IMR-90 (cell line): ENCODE results near the gene GCFC2. TPM values are rescaled to one million over a fixed set of nuclear protein-coding genes. Genes with fewer than 3 reads are reported as not detected.

ENCODE experiments used
- ATAC-seq: fragments of 200-7000 bp; cut with Tn5 transposase; 2 replicates; pipeline ENCODE4 v1.9.1; 2020; ENCODE audit warnings: low read depth, mild to moderate bottlenecking, moderate library complexity
- BruUV-seq: library from RNA; stranded (reverse); fragments of 400-500 nt; replicated peaks from 2 replicates; lab custom pipeline; 2021; lab: Mats Ljungman, UMichigan
- CTCF ChIA-PET: fragments of 300-600 bp; formaldehyde crosslinking; extraction: SDS; loops from one replicate; lab custom pipeline; 2021; ENCODE audit warnings: antibody characterized with exemption; lab: Yijun Ruan, JAX
- POLR2A ChIA-PET: fragments of 300-600 bp; sonication (Branson Sonifier 250); formaldehyde crosslinking; loops from one replicate; lab custom pipeline; 2022; ENCODE audit warnings: antibody characterized with exemption; ENCODE audit not compliant: unreplicated experiment; lab: Charles Lee
- DNase-seq: peaks from one replicate; pipeline ENCODE4 v3.0.0; 2013
- H2AFZ ChIP-seq: replicated peaks from 2 replicates; pipeline ENCODE3; 2013; ENCODE audit warnings: low read length, mild to moderate bottlenecking; ENCODE audit not compliant: poor library complexity
- H2AK5ac ChIP-seq: 2 replicates; pipeline ENCODE4 v1.6.1; 2013; ENCODE audit warnings: low read depth, low read length, inconsistent platforms
- H2AK9ac ChIP-seq: replicated peaks from 2 replicates; pipeline ENCODE3; 2013; ENCODE audit warnings: mild to moderate bottlenecking, low read depth, low read length, moderate library complexity; ENCODE audit not compliant: poor library complexity
- H2BK120ac ChIP-seq: 2 replicates; pipeline ENCODE4 v1.6.1; 2013; ENCODE audit warnings: low read depth, low read length, inconsistent platforms
- H2BK15ac ChIP-seq: 3 replicates; pipeline ENCODE4 v1.6.1; 2013; ENCODE audit warnings: low read depth, low read length, inconsistent platforms
- H2BK20ac ChIP-seq: 2 replicates; pipeline ENCODE4 v1.6.1; 2013; ENCODE audit warnings: low read depth, mild to moderate bottlenecking, inconsistent platforms, low read length, moderate library complexity
- H2BK5ac ChIP-seq: 2 replicates; pipeline ENCODE4 v1.6.1; 2013; ENCODE audit warnings: mild to moderate bottlenecking, low read depth, low read length, inconsistent platforms; ENCODE audit not compliant: poor library complexity, severe bottlenecking
- H3K14ac ChIP-seq: replicated peaks from 2 replicates; pipeline ENCODE4 v1.6.1; 2013; ENCODE audit warnings: low read depth, low read length, inconsistent platforms
- H3K18ac ChIP-seq: 2 replicates; pipeline ENCODE4 v1.6.1; 2013; ENCODE audit warnings: low read depth, low read length, control low read depth
- H3K23ac ChIP-seq: 2 replicates; pipeline ENCODE4 v1.6.1; 2013; ENCODE audit warnings: low read depth, low read length, inconsistent platforms
- H3K27ac ChIP-seq: 2 replicates; pipeline ENCODE4 v1.5.1; 2013; ENCODE audit warnings: mild to moderate bottlenecking, control low read depth, low read length; ENCODE audit not compliant: insufficient read depth
- H3K27me3 ChIP-seq: 2 replicates; pipeline ENCODE4 v1.6.1; 2013; ENCODE audit warnings: low read length; ENCODE audit not compliant: control insufficient read depth, insufficient read depth
- H3K36me3 ChIP-seq: 2 replicates; pipeline ENCODE4 v1.6.1; 2013; ENCODE audit warnings: low read length, mixed read lengths; ENCODE audit not compliant: control insufficient read depth, insufficient read depth
- H3K4ac ChIP-seq: 2 replicates; pipeline ENCODE4 v1.6.1; 2013; ENCODE audit warnings: low read depth, low read length, inconsistent platforms
- H3K4me1 ChIP-seq: 2 replicates; pipeline ENCODE4 v1.6.1; 2013; ENCODE audit warnings: low read length, mixed read lengths; ENCODE audit not compliant: control insufficient read depth, insufficient read depth
- H3K4me2 ChIP-seq: 2 replicates; pipeline ENCODE4 v1.6.1; 2013; ENCODE audit warnings: low read depth, mild to moderate bottlenecking, control low read depth, low read length, moderate library complexity
- H3K4me3 ChIP-seq: 2 replicates; pipeline ENCODE4 v1.5.1; 2013; ENCODE audit warnings: low read depth, mild to moderate bottlenecking, control low read depth, low read length, moderate library complexity; ENCODE audit not compliant: insufficient read depth
- H3K56ac ChIP-seq: 2 replicates; pipeline ENCODE4 v1.6.1; 2013; ENCODE audit warnings: low read length, inconsistent platforms; ENCODE audit not compliant: insufficient read depth; ENCODE audit errors: extremely low read depth
- H3K79me1 ChIP-seq, 2 experiments: 2 replicates each; pipeline ENCODE4 v1.6.1; 2013; ENCODE audit warnings: low read length in 2 of 2, inconsistent platforms in 1 of 2, low read depth in 1 of 2
- H3K9ac ChIP-seq: 2 replicates; pipeline ENCODE4 v1.6.1; 2013; ENCODE audit warnings: low read depth, low read length, control low read depth
- H3K9me1 ChIP-seq: 2 replicates; pipeline ENCODE4 v1.6.1; 2013; ENCODE audit warnings: low read length, inconsistent platforms; ENCODE audit not compliant: insufficient read depth
- H3K9me3 ChIP-seq: 2 replicates; pipeline ENCODE4 v1.6.1; 2013; ENCODE audit warnings: low read length; ENCODE audit not compliant: control insufficient read depth, insufficient read depth
- H4K20me1 ChIP-seq: 2 replicates; pipeline ENCODE4 v1.6.1; 2013; ENCODE audit warnings: low read length, inconsistent platforms; ENCODE audit not compliant: insufficient read depth
- H4K5ac ChIP-seq: 2 replicates; pipeline ENCODE4 v1.6.1; 2013; ENCODE audit warnings: mild to moderate bottlenecking, low read depth, low read length, control low read depth
- H4K8ac ChIP-seq, 2 experiments: 2 replicates each; pipeline ENCODE4 v1.6.1; 2013; ENCODE audit warnings: low read depth in 2 of 2, low read length in 2 of 2, control low read depth in 1 of 2, inconsistent platforms in 1 of 2
- H4K91ac ChIP-seq: 2 replicates; pipeline ENCODE4 v1.6.1; 2013; ENCODE audit warnings: low read depth, low read length, inconsistent platforms; ENCODE audit not compliant: insufficient read depth
- BHLHE40 ChIP-seq: fragments of 150-350 bp; IDR thresholded peaks from 2 replicates; pipeline ENCODE4 v1.6.1; 2016; ENCODE audit warnings: mild to moderate bottlenecking, low read depth, low read length
- CEBPB ChIP-seq: IDR thresholded peaks from 2 replicates; pipeline ENCODE4 v1.6.1; 2012; ENCODE audit warnings: low read depth, low read length, improper control_type of control experiment
- MAZ ChIP-seq: IDR thresholded peaks from 2 replicates; pipeline ENCODE4 v1.6.1; 2012; ENCODE audit warnings: low read depth, mild to moderate bottlenecking, low read length, improper control_type of control experiment, moderate library complexity, borderline replicate concordance
- MXI1 ChIP-seq: IDR thresholded peaks from 2 replicates; pipeline ENCODE4 v1.6.1; 2012; ENCODE audit warnings: low read depth, mild to moderate bottlenecking, low read length, moderate library complexity, borderline replicate concordance
- NFE2L2 ChIP-seq: fragments of 150-350 bp; IDR thresholded peaks from 2 replicates; pipeline ENCODE4 v1.6.1; 2016; ENCODE audit warnings: low read depth, mild to moderate bottlenecking, low read length
- POLR2A ChIP-seq: IDR thresholded peaks from 2 replicates; pipeline ENCODE4 v1.6.1; 2012; ENCODE audit warnings: mild to moderate bottlenecking, low read depth, low read length
- RCOR1 ChIP-seq: IDR thresholded peaks from 2 replicates; pipeline ENCODE4 v1.6.1; 2012; ENCODE audit warnings: mild to moderate bottlenecking, low read length, improper control_type of control experiment; ENCODE audit not compliant: insufficient replicate concordance
- RFX5 ChIP-seq: IDR thresholded peaks from 2 replicates; pipeline ENCODE4 v1.8.0; 2012; ENCODE audit warnings: low read depth, mild to moderate bottlenecking, low read length, moderate library complexity
- WGBS, 2 experiments: methylation state at CpG; one replicate each; pipeline versions ENCODE4 v1.1.5 to v1.1.7; 2013; ENCODE audit warnings: missing lambda C conversion rate in 2 of 2; ENCODE audit not compliant: insufficient read length in 1 of 2; ENCODE audit errors: extremely low coverage in 2 of 2; 5-methylcytosine and 5-hydroxymethylcytosine counted together
- dilution Hi-C: fragments of 300-500 bp; cut with HindIII; formaldehyde crosslinking; loops from one replicate; pipeline ENCODE4 v1.14.3; 2018; ENCODE audit warnings: low sequenced_read_pairs; ENCODE audit not compliant: unreplicated experiment
- in situ Hi-C: fragments of 300-500 bp; cut with MboI; formaldehyde crosslinking; loops from 3 replicates; pipeline ENCODE4 v1.14.3; 2019; ENCODE audit warnings: low sequenced_read_pairs, inconsistent platforms, mixed read lengths
- intact Hi-C: fragments of 100-400 bp; cut with micrococcal nuclease; formaldehyde crosslinking; loops from 2 replicates; pipeline ENCODE4 v1.10.0; 2022
- polyA plus RNA-seq, 3 experiments: library from polyadenylated mRNA; depleted of rRNA; stranded (reverse); fragments of >200 nt; gene quantifications; 2 replicates each; pipeline ENCODE4 v1.2.3, GENCODE V29; 2012; ENCODE audit warnings: low replicate concordance in 1 of 3
- total RNA-seq: library from RNA; depleted of rRNA; stranded (reverse); fragments of >200 nt; gene quantifications from 2 replicates; pipeline ENCODE4 v1.2.3, GENCODE V29; 2012
- TF ChIP-seq, protein P1 (sequence below): fragments of 150-350 bp; IDR thresholded peaks from 2 replicates; pipeline ENCODE4 v1.6.1; 2017; ENCODE audit warnings: mild to moderate bottlenecking, antibody characterized with exemption, low read length, low read depth
- TF ChIP-seq, protein P2 (sequence below): fragments of 150-350 bp; IDR thresholded peaks from 2 replicates; pipeline ENCODE4 v1.6.1; 2016; ENCODE audit warnings: low read depth, mild to moderate bottlenecking, low read length, moderate library complexity, borderline replicate concordance

The GCFC2 gene
- total and polyA plus RNA-seq, 2 of the 4 experiments (the other 2 are of a cell fraction), result 6.4 to 10.0 TPM

DNA sequence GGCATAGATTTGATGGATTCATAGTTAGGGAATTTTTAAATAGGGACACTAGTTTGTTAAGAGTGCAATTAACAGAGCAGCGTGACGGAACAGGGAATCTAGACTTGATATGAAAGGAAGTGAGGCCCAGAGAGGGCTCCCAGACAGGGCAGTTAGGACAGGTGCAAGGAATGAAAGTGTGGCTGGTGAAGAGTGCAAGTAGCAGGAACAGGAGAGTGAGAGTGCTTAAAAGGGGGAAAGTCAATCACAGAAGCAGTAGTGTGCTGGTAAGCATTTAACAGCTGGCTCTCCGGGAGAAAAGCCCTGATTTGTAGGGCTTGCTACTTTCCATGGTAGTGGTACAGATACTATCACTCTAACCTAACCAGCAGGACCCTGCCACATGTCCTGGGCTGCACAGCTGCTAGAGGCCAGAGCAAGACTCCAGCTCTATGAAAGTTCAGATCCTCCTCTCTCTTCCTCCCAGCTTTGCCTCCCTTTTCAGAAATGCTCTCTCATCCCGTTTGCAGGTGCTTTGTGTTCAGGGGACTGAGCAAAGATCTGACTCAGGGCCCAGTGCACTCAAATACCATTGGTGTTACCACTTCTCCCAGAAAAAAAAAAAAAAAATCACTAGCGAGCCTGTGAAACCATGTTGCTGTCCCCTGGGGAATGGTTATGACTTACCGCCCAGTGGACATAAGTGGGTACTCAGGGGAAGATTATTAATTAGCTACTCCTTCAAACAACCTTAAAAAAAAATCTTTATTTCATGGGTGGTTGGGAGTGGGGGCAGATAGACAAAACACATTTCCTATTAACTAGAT, 18.1 kb upstream of the GCFC2 start:
- POLR2A ChIA-PET, result no interaction called here
- Histone ChIP-seq H4K91ac (no peak overlapping the region), H3K79me1 (no peaks in the 10 kb centered on the region), H2AK5ac (no peak overlapping the region), H3K4me3 (no peak overlapping the region), H3K56ac (no peak overlapping the region), H3K27me3 (peaks cover 10% of the 10 kb centered on the region), H3K9ac (no peak overlapping the region), H3K36me3 (no peaks in the 10 kb centered on the region), H2AFZ (no peak overlapping the region), H3K27ac (no peak overlapping the region), H3K14ac (no peak overlapping the region), H4K5ac (no peak overlapping the region), H3K9me1 (no peaks in the 10 kb centered on the region), H2BK15ac (no peak overlapping the region), H4K20me1 (no peaks in the 10 kb centered on the region), H4K8ac (no peak overlapping the region), H2BK20ac (no peak overlapping the region), H3K23ac (no peak overlapping the region), H3K18ac (no peak overlapping the region), H2BK5ac (no peak overlapping the region), H2AK9ac (no peak overlapping the region), H2BK120ac (no peak overlapping the region), H3K4me1 (no peaks in the 10 kb centered on the region), H3K4ac (no peak overlapping the region), H3K9me3 (no peaks in the 10 kb centered on the region), H3K4me2 (no peak overlapping the region)
- TF ChIP-seq CEBPB (no peak), POLR2A (no peak), BHLHE40 (no peak), MAZ (no peak), RFX5 (no peak), MXI1 (no peak), NFE2L2 (no peak), RCOR1 (no peak)
- TF ChIP-seq, protein P1, sequence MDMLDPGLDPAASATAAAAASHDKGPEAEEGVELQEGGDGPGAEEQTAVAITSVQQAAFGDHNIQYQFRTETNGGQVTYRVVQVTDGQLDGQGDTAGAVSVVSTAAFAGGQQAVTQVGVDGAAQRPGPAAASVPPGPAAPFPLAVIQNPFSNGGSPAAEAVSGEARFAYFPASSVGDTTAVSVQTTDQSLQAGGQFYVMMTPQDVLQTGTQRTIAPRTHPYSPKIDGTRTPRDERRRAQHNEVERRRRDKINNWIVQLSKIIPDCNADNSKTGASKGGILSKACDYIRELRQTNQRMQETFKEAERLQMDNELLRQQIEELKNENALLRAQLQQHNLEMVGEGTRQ, result no peak
- TF ChIP-seq, protein P2, sequence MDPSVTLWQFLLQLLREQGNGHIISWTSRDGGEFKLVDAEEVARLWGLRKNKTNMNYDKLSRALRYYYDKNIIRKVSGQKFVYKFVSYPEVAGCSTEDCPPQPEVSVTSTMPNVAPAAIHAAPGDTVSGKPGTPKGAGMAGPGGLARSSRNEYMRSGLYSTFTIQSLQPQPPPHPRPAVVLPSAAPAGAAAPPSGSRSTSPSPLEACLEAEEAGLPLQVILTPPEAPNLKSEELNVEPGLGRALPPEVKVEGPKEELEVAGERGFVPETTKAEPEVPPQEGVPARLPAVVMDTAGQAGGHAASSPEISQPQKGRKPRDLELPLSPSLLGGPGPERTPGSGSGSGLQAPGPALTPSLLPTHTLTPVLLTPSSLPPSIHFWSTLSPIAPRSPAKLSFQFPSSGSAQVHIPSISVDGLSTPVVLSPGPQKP, result no peak
- 73% methylated on average over 2 of the region's 6 CpGs; no CpG with 5 or more reads in 1 of the 2 experiments for WGBS, 2 experiments
- in situ Hi-C loops (no loop called here), dilution Hi-C loops (no loop called here), intact Hi-C loops (no loop called here)
- no peak for ATAC-seq
- CTCF ChIA-PET, result interaction anchor here (1.9 kb wide), 1 partner anchor 7 kb away, joined by 6 read pairs; no protein-coding TSS in a partner anchor
- no TSS peak for BruUV-seq
- DNase-seq, result no peak
